ENCODE measurements around the gene PUM2. TPM values are rescaled to one million over a fixed set of nuclear protein-coding genes. Genes with fewer than 3 reads are reported as not detected.

Gene PUM2
- total and polyA plus RNA-seq, 2 of the 13 experiments (the other 11 are each of a cell fraction or from before 2014, with no cell fraction given) = 69.6 to 69.8 TPM

GRCh38 chr2:20215183-20216040 is 135.2 kb downstream of the PUM2 start (continued):
- no peak for TF ChIP-seq ZIK1 (CRISPR knock-in tag; IDR thresholded peaks at IDR 0.05; ENCODE audit: borderline replicate concordance, low read depth)
- peak; percentile 86 for TF ChIP-seq ELF3 (CRISPR knock-in tag; IDR thresholded peaks at IDR 0.05)
- peak; percentile 79; the same call in 1 of the 2 replicates for TF ChIP-seq ZNF350 (CRISPR knock-in tag; IDR thresholded peaks at IDR 0.05; ENCODE audit: borderline replicate concordance, low read depth)
- TF ChIP-seq ZFP41 (CRISPR knock-in tag; IDR thresholded peaks at IDR 0.05; ENCODE audit: borderline replicate concordance) = no peak; the same call in 1 of the 2 replicates
- peak; percentile 84; the same call in 1 of the 2 replicates for TF ChIP-seq MYC (CRISPR knock-in tag; IDR thresholded peaks at IDR 0.05; ENCODE audit: borderline replicate concordance)
- TF ChIP-seq FOSL1 (CRISPR knock-in tag; IDR thresholded peaks at IDR 0.05; ENCODE audit: borderline replicate concordance) = no peak
- peak; percentile 91 for TF ChIP-seq XRCC5 (optimal IDR thresholded peaks at IDR 0.05; ENCODE audit: low read length)
- TF ChIP-seq MIER3 (CRISPR knock-in tag; IDR thresholded peaks at IDR 0.05; ENCODE audit: borderline replicate concordance) = peak; percentile 82; the same call in 1 of the 2 replicates
- peak; percentile 72; the same call in 1 of the 2 replicates for TF ChIP-seq KDM1A (CRISPR knock-in tag; IDR thresholded peaks at IDR 0.05)
- peak; percentile 84 for TF ChIP-seq HMG20A (CRISPR knock-in tag; IDR thresholded peaks at IDR 0.05; ENCODE audit: borderline replicate concordance)
- no peak for TF ChIP-seq ZNF709 (CRISPR knock-in tag; IDR thresholded peaks at IDR 0.05)
- TF ChIP-seq, protein P1, sequence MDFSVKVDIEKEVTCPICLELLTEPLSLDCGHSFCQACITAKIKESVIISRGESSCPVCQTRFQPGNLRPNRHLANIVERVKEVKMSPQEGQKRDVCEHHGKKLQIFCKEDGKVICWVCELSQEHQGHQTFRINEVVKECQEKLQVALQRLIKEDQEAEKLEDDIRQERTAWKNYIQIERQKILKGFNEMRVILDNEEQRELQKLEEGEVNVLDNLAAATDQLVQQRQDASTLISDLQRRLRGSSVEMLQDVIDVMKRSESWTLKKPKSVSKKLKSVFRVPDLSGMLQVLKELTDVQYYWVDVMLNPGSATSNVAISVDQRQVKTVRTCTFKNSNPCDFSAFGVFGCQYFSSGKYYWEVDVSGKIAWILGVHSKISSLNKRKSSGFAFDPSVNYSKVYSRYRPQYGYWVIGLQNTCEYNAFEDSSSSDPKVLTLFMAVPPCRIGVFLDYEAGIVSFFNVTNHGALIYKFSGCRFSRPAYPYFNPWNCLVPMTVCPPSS (IDR thresholded peaks at IDR 0.05) = no peak
- no peak for TF ChIP-seq ZNF235 (CRISPR knock-in tag; IDR thresholded peaks at IDR 0.05; ENCODE audit: borderline replicate concordance)
- no peak for TF ChIP-seq ZNF224 (CRISPR knock-in tag; IDR thresholded peaks at IDR 0.05)
- TF ChIP-seq CBFB (CRISPR knock-in tag; IDR thresholded peaks at IDR 0.05) = peak; percentile 72; the same call in 1 of the 2 replicates
- no peak for TF ChIP-seq ZNF879 (CRISPR knock-in tag; IDR thresholded peaks at IDR 0.05)
- peak; percentile 60 for TF ChIP-seq ZNF276 (CRISPR knock-in tag; IDR thresholded peaks at IDR 0.05; ENCODE audit: low read depth)
- TF ChIP-seq GZF1 (CRISPR knock-in tag; IDR thresholded peaks at IDR 0.05) = peak; percentile 66; the same call in 1 of the 2 replicates
- peak; percentile 94 for TF ChIP-seq ZBTB7A (CRISPR knock-in tag; IDR thresholded peaks at IDR 0.05)
- TF ChIP-seq MAFG (CRISPR knock-in tag; IDR thresholded peaks at IDR 0.05) = no peak
- no peak for TF ChIP-seq SNAPC2 (CRISPR knock-in tag; IDR thresholded peaks at IDR 0.05)
- no peak; the same call in 1 of the 2 replicates for TF ChIP-seq ZXDC (CRISPR knock-in tag; IDR thresholded peaks at IDR 0.05)
- no peak for TF ChIP-seq ETV6 (CRISPR knock-in tag; conservative IDR thresholded peaks at IDR 0.05)
- peak; percentile 46 for TF ChIP-seq RBM22 (optimal IDR thresholded peaks at IDR 0.05; ENCODE audit: low read length)
- no peak for TF ChIP-seq SOX6 (IDR thresholded peaks at IDR 0.05)
- peak; percentile 91 for TF ChIP-seq SOX6 (CRISPR knock-in tag; IDR thresholded peaks at IDR 0.05)
